ENCODE measurements around the gene FGF9. TPM values are rescaled to one million over a fixed set of nuclear protein-coding genes. Genes with fewer than 3 reads are reported as not detected.

FGF9 gene
- total RNA-seq, 1 donor from 2014 or later, result 1.0 TPM

- peaks cover 14% of the 10 kb centered on the region for H3K27me3 Mint-ChIP-seq (ENCODE audit: low read depth)
- no peak overlapping the region for H3K4me3 Mint-ChIP-seq (ENCODE audit: unreplicated experiment)
- H3K9me3 Mint-ChIP-seq (ENCODE audit: low read depth), result peaks cover 19% of the 10 kb centered on the region
- H3K27ac Mint-ChIP-seq (ENCODE audit: unreplicated experiment), result no peak overlapping the region
- no peak for DNase-seq (ENCODE audit: low spot score)
- peaks cover 1% of the 10 kb centered on the region for H3K36me3 Mint-ChIP-seq (ENCODE audit: low read depth)
- H3K4me1 Mint-ChIP-seq (ENCODE audit: low read depth), result no peaks in the 10 kb centered on the region
- TF ChIP-seq CTCF (IDR thresholded peaks at IDR 0.05), result no peak
Measured at GRCh38 chr13:21709697-21710096, 38.8 kb downstream of the FGF9 start.

- DNase-seq (ENCODE audit: low spot score), result no peak
- H3K27ac Mint-ChIP-seq (ENCODE audit: unreplicated experiment), result no peak overlapping the region
- H3K9me3 Mint-ChIP-seq (ENCODE audit: low read depth), result peaks cover 19% of the 10 kb centered on the region
- H3K27me3 Mint-ChIP-seq (ENCODE audit: low read depth), result peaks cover 14% of the 10 kb centered on the region
- H3K4me3 Mint-ChIP-seq (ENCODE audit: unreplicated experiment), result no peak overlapping the region
- H3K36me3 Mint-ChIP-seq (ENCODE audit: low read depth), result peaks cover 1% of the 10 kb centered on the region
- TF ChIP-seq CTCF (IDR thresholded peaks at IDR 0.05), result no peak
- H3K4me1 Mint-ChIP-seq (ENCODE audit: low read depth), result no peaks in the 10 kb centered on the region
Measured at GRCh38 chr13:21710163-21710562, 39.3 kb downstream of the FGF9 start.

- Mint-ChIP-seq H3K4me1 (ENCODE audit: low read depth) (no peaks in the 10 kb centered on the region), H3K27ac (ENCODE audit: unreplicated experiment) (no peak overlapping the region), H3K9me3 (ENCODE audit: low read depth) (no peaks in the 10 kb centered on the region), H3K36me3 (ENCODE audit: low read depth) (no peaks in the 10 kb centered on the region), H3K4me3 (ENCODE audit: unreplicated experiment) (no peak overlapping the region), H3K27me3 (ENCODE audit: low read depth) (peaks cover 41% of the 10 kb centered on the region)
- no peak for DNase-seq (ENCODE audit: low spot score)
- TF ChIP-seq CTCF (IDR thresholded peaks at IDR 0.05), result no peak
Measured at GRCh38 chr13:21717817-21718216, 46.9 kb downstream of the FGF9 start.

GRCh38 chr13:21719463-21719862 is 48.6 kb downstream of the FGF9 start:
- no peak for TF ChIP-seq CTCF (IDR thresholded peaks at IDR 0.05)
- Mint-ChIP-seq H3K4me1 (ENCODE audit: low read depth) (no peaks in the 10 kb centered on the region), H3K4me3 (ENCODE audit: unreplicated experiment) (no peak overlapping the region), H3K27me3 (ENCODE audit: low read depth) (peaks cover 40% of the 10 kb centered on the region), H3K36me3 (ENCODE audit: low read depth) (no peaks in the 10 kb centered on the region), H3K9me3 (ENCODE audit: low read depth) (no peaks in the 10 kb centered on the region), H3K27ac (ENCODE audit: unreplicated experiment) (no peak overlapping the region)
- no peak for DNase-seq (ENCODE audit: low spot score)

GRCh38 chr13:21723807-21724505 is 53.1 kb downstream of the FGF9 start:
- H3K27me3 Mint-ChIP-seq (ENCODE audit: low read depth), result peaks cover 32% of the 10 kb centered on the region
- H3K27ac Mint-ChIP-seq (ENCODE audit: unreplicated experiment), result no peak overlapping the region
- H3K4me3 Mint-ChIP-seq (ENCODE audit: unreplicated experiment), result no peak overlapping the region
- no peaks in the 10 kb centered on the region for H3K36me3 Mint-ChIP-seq (ENCODE audit: low read depth)
- no peaks in the 10 kb centered on the region for H3K4me1 Mint-ChIP-seq (ENCODE audit: low read depth)
- no peak for TF ChIP-seq CTCF (IDR thresholded peaks at IDR 0.05)
- DNase-seq (ENCODE audit: low spot score), result no peak
- H3K9me3 Mint-ChIP-seq (ENCODE audit: low read depth), result peaks cover 2% of the 10 kb centered on the region
